Endodermal cell (in vitro differentiated cells): Measurements from ENCODE around the gene LHFPL3. TPM values are rescaled to one million over a fixed set of nuclear protein-coding genes. Genes with fewer than 3 reads are reported as not detected.

Experiments used
- DNase-seq: peaks from one replicate; pipeline ENCODE4 v3.0.0-alpha.2; 2017
- H3K27ac ChIP-seq: 2 replicates; pipeline ENCODE4 v1.5.1; 2013; ENCODE audit warnings: mild to moderate bottlenecking, low read depth, low read length, moderate library complexity
- H3K27me3 ChIP-seq: 2 replicates; pipeline ENCODE4 v1.6.1; 2013; ENCODE audit warnings: mild to moderate bottlenecking, low read length, moderate library complexity; ENCODE audit not compliant: insufficient read depth, control insufficient read depth, poor library complexity, severe bottlenecking
- H3K36me3 ChIP-seq: 2 replicates; pipeline ENCODE4 v1.7.0; 2013; ENCODE audit warnings: mild to moderate bottlenecking, low read length, moderate library complexity; ENCODE audit not compliant: control insufficient read depth, insufficient read depth
- H3K4me1 ChIP-seq: one replicate; pipeline ENCODE4 v1.7.0; 2013; ENCODE audit warnings: low read length; ENCODE audit not compliant: control insufficient read depth, insufficient read depth
- H3K4me3 ChIP-seq: 2 replicates; pipeline ENCODE4 v1.5.1; 2013; ENCODE audit warnings: mild to moderate bottlenecking, low read length, moderate library complexity
- H3K9ac ChIP-seq: 2 replicates; pipeline ENCODE4 v1.6.1; 2013; ENCODE audit warnings: mild to moderate bottlenecking, low read length, moderate library complexity; ENCODE audit not compliant: poor library complexity, severe bottlenecking; ENCODE audit errors: extremely low read depth
- H3K9me3 ChIP-seq: 2 replicates; pipeline ENCODE4 v1.6.1; 2013; ENCODE audit warnings: mild to moderate bottlenecking, low read length, moderate library complexity; ENCODE audit not compliant: control insufficient read depth
- H3K27ac Mint-ChIP-seq: 2 replicates; pipeline ENCODE4 v1.8.0; 2020; ENCODE audit warnings: mixed read lengths
- H3K27me3 Mint-ChIP-seq: 2 replicates; pipeline ENCODE4 v1.8.0; 2021; ENCODE audit warnings: mild to moderate bottlenecking, mixed read lengths; ENCODE audit not compliant: insufficient read depth
- H3K36me3 Mint-ChIP-seq: 2 replicates; pipeline ENCODE4 v1.8.0; 2020; ENCODE audit warnings: low read depth, mixed read lengths
- H3K4me1 Mint-ChIP-seq: 2 replicates; pipeline ENCODE4 v1.8.0; 2020; ENCODE audit warnings: mixed read lengths
- H3K4me3 Mint-ChIP-seq: 2 replicates; pipeline ENCODE4 v1.8.0; 2020; ENCODE audit warnings: mild to moderate bottlenecking, moderate library complexity, mixed read lengths
- H3K9me3 Mint-ChIP-seq: 2 replicates; pipeline ENCODE4 v1.8.0; 2020; ENCODE audit warnings: mild to moderate bottlenecking, mixed read lengths
- CTCF ChIP-seq: fragments of 200-600 bp; sonication (generic); conservative IDR thresholded peaks from 2 replicates; pipeline ENCODE4 v1.5.0; 2021; ENCODE audit warnings: antibody characterized with exemption, mild to moderate bottlenecking
- WGBS, 2 experiments: methylation state at CpG; one replicate each; pipeline versions ENCODE4 v1.1.5 to v1.1.7; 2013; ENCODE audit warnings: missing lambda C conversion rate in 2 of 2, mixed read lengths in 1 of 2; ENCODE audit not compliant: insufficient coverage in 1 of 2, insufficient read length in 1 of 2; 5-methylcytosine and 5-hydroxymethylcytosine counted together
- total RNA-seq, 2 donors: library from RNA; stranded (reverse); fragmentation: NEBNext Ultra II Directional in 1 of 2; extraction: Animal tissue kit (Norgen Biotek cat#: 25700) in 1 of 2; gene quantifications; 2 replicates in 1 of 2; 3 replicates in 1 of 2; pipeline ENCODE4 v1.2.1, GENCODE V29; 2021

LHFPL3 gene
- total RNA-seq, 2 donors from 2014 or later = not detected

GRCh38 chr7:104845557-104845956 is 517.2 kb downstream of the LHFPL3 start:
- Histone ChIP-seq H3K36me3 (no peaks in the 10 kb centered on the region), H3K4me1 (no peaks in the 10 kb centered on the region), H3K4me3 (no peak overlapping the region), H3K9ac (no peak overlapping the region), H3K27ac (no peak overlapping the region), H3K9me3 (no peaks in the 10 kb centered on the region), H3K27me3 (no peaks in the 10 kb centered on the region)
- Mint-ChIP-seq H3K27ac (no peak overlapping the region), H3K9me3 (no peaks in the 10 kb centered on the region), H3K4me3 (no peak overlapping the region), H3K27me3 (peaks cover 4% of the 10 kb centered on the region), H3K36me3 (no peaks in the 10 kb centered on the region), H3K4me1 (no peaks in the 10 kb centered on the region)
- no peak for TF ChIP-seq CTCF
- no peak for DNase-seq
- WGBS, 2 experiments = 87 to 88% methylated on average over 3 to 5 of the region's 5 CpGs

GRCh38 chr7:104846731-104847130 is 518.3 kb downstream of the LHFPL3 start:
- H3K27ac Mint-ChIP-seq = no peak overlapping the region
- H3K9ac ChIP-seq = no peak overlapping the region
- no peaks in the 10 kb centered on the region for H3K36me3 ChIP-seq
- H3K9me3 Mint-ChIP-seq = no peaks in the 10 kb centered on the region
- H3K4me1 Mint-ChIP-seq = no peaks in the 10 kb centered on the region
- no peak overlapping the region for H3K27ac ChIP-seq
- no peaks in the 10 kb centered on the region for H3K36me3 Mint-ChIP-seq
- no peaks in the 10 kb centered on the region for H3K4me1 ChIP-seq
- no peak overlapping the region for H3K4me3 Mint-ChIP-seq
- H3K4me3 ChIP-seq = no peak overlapping the region
- DNase-seq = no peak
- 91 to 100% methylated on average over 1 of the region's 1 CpG for WGBS, 2 experiments
- H3K27me3 ChIP-seq = no peaks in the 10 kb centered on the region
- H3K9me3 ChIP-seq = no peaks in the 10 kb centered on the region
- peaks cover 4% of the 10 kb centered on the region for H3K27me3 Mint-ChIP-seq
- no peak for TF ChIP-seq CTCF

- 66 to 68% methylated on average over 6 to 7 of the region's 7 CpGs for WGBS, 2 experiments
- peaks cover 4% of the 10 kb centered on the region for H3K27me3 Mint-ChIP-seq
- H3K4me1 Mint-ChIP-seq = no peaks in the 10 kb centered on the region
- no peaks in the 10 kb centered on the region for H3K27me3 ChIP-seq
- peak; percentile 91 for TF ChIP-seq CTCF
- no peak overlapping the region for H3K27ac Mint-ChIP-seq
- no peaks in the 10 kb centered on the region for H3K9me3 Mint-ChIP-seq
- H3K4me1 ChIP-seq = no peaks in the 10 kb centered on the region
- no peaks in the 10 kb centered on the region for H3K36me3 Mint-ChIP-seq
- H3K27ac ChIP-seq = no peak overlapping the region
- DNase-seq = peak; percentile 96
- no peak overlapping the region for H3K4me3 ChIP-seq
- no peak overlapping the region for H3K9ac ChIP-seq
- no peaks in the 10 kb centered on the region for H3K9me3 ChIP-seq
- no peaks in the 10 kb centered on the region for H3K36me3 ChIP-seq
- H3K4me3 Mint-ChIP-seq = no peak overlapping the region
Measured at GRCh38 chr7:104848138-104848990, 520.0 kb downstream of the LHFPL3 start.
